GM23338 (cell line): ENCODE results near the gene PTPRA. TPM values are rescaled to one million over a fixed set of nuclear protein-coding genes. Genes with fewer than 3 reads are reported as not detected.
A peak's percentile ranks its signal among the peaks of the same experiment; 100 is the strongest.

ENCODE experiments used
- ATAC-seq: fragments of 200-7000 bp; cut with Tn5 transposase; 3 replicates; pipeline ENCODE4 v1.9.1; 2020
- DNase-seq: peaks from one replicate; pipeline ENCODE4 v3.0.0-alpha.2; 2015; ENCODE audit warnings: low spot score
- H2AFZ ChIP-seq: fragments of 200-600 bp; sonication (generic); 2 replicates; pipeline ENCODE4 v1.8.0; 2016; ENCODE audit warnings: antibody characterized with exemption, mild to moderate bottlenecking, moderate library complexity
- H3F3A ChIP-seq: fragments of 200-600 bp; sonication (generic); replicated peaks from 2 replicates; pipeline ENCODE4 v1.8.0; 2017; ENCODE audit warnings: antibody characterized with exemption, mixed run types, low read depth
- H3K27ac ChIP-seq: fragments of 200-600 bp; sonication (generic); 2 replicates; pipeline ENCODE4 v1.6.1; 2016; ENCODE audit warnings: low read depth
- H3K27me3 ChIP-seq: fragments of 200-600 bp; sonication (generic); 2 replicates; pipeline ENCODE4 v1.8.0; 2016; ENCODE audit warnings: mild to moderate bottlenecking, mixed run types, moderate library complexity; ENCODE audit not compliant: insufficient read depth
- H3K36me3 ChIP-seq: fragments of 200-600 bp; sonication (generic); 2 replicates; pipeline ENCODE4 v1.8.0; 2016; ENCODE audit warnings: mild to moderate bottlenecking; ENCODE audit not compliant: insufficient read depth
- H3K4me1 ChIP-seq: fragments of 200-600 bp; sonication (generic); 2 replicates; pipeline ENCODE4 v1.8.0; 2016; ENCODE audit warnings: mild to moderate bottlenecking, moderate library complexity; ENCODE audit not compliant: insufficient read depth
- H3K4me2 ChIP-seq: fragments of 200-600 bp; sonication (generic); 2 replicates; pipeline ENCODE4 v1.7.1; 2017; ENCODE audit warnings: mixed run types
- H3K4me3 ChIP-seq: fragments of 200-600 bp; sonication (generic); 2 replicates; pipeline ENCODE4 v1.6.1; 2016; ENCODE audit warnings: mixed run types
- H3K79me2 ChIP-seq: fragments of 200-600 bp; sonication (generic); replicated peaks from 2 replicates; pipeline ENCODE4 v1.8.0; 2017; ENCODE audit warnings: mild to moderate bottlenecking; ENCODE audit not compliant: insufficient read depth
- H3K9me2 ChIP-seq: fragments of 200-600 bp; sonication (generic); 2 replicates; pipeline ENCODE4 v1.8.0; 2017; ENCODE audit not compliant: insufficient read depth
- H4K20me1 ChIP-seq: fragments of 200-600 bp; sonication (generic); replicated peaks from 2 replicates; pipeline ENCODE4 v1.8.0; 2017; ENCODE audit warnings: mild to moderate bottlenecking; ENCODE audit not compliant: insufficient read depth
- H3K27ac Mint-ChIP-seq: 2 replicates; pipeline ENCODE4 v1.8.0; 2020; ENCODE audit warnings: inconsistent platforms, mild to moderate bottlenecking, moderate library complexity, mixed read lengths
- H3K27me3 Mint-ChIP-seq: 3 replicates; pipeline ENCODE4 v1.8.0; 2022; ENCODE audit warnings: low read depth, mild to moderate bottlenecking, moderate library complexity, mixed read lengths, inconsistent platforms; ENCODE audit not compliant: insufficient read depth, poor library complexity
- H3K36me3 Mint-ChIP-seq: 3 replicates; pipeline ENCODE4 v1.8.0; 2021; ENCODE audit warnings: low read depth, mild to moderate bottlenecking, inconsistent platforms, moderate library complexity, mixed read lengths
- H3K4me1 Mint-ChIP-seq: 3 replicates; pipeline ENCODE4 v1.8.0; 2020; ENCODE audit warnings: mild to moderate bottlenecking, inconsistent platforms, mixed read lengths
- H3K4me3 Mint-ChIP-seq: 3 replicates; pipeline ENCODE4 v1.8.0; 2021; ENCODE audit warnings: moderate library complexity, mild to moderate bottlenecking, inconsistent platforms, mixed read lengths
- H3K9me3 Mint-ChIP-seq: 3 replicates; pipeline ENCODE4 v1.8.0; 2020; ENCODE audit warnings: moderate library complexity, mild to moderate bottlenecking, inconsistent platforms, mixed read lengths
- CREB1 ChIP-seq: fragments of 250-450 bp; sonication (Bioruptor Pico); IDR thresholded peaks from 2 replicates; pipeline ENCODE4 v1.5.0; 2020; ENCODE audit warnings: low read depth, mild to moderate bottlenecking, moderate library complexity
- REST ChIP-seq: IDR thresholded peaks from one replicate; pipeline ENCODE4 v1.6.1; 2018; ENCODE audit warnings: antibody characterized with exemption; ENCODE audit not compliant: unreplicated experiment
- STAT1 ChIP-seq: IDR thresholded peaks from one replicate; pipeline ENCODE4 v1.6.1; 2016; ENCODE audit warnings: antibody characterized with exemption; ENCODE audit not compliant: unreplicated experiment
- ZNF462 ChIP-seq: fragments of 250-450 bp; sonication (Bioruptor Pico); IDR thresholded peaks from 2 replicates; pipeline ENCODE4 v1.5.0; 2020; ENCODE audit warnings: mild to moderate bottlenecking, moderate library complexity
- polyA plus RNA-seq: library from polyadenylated mRNA; unstranded; fragments of >200 nt; fragmentation: Nextera tagmentation; extraction: Ambion mirVana; gene quantifications from 2 replicates; pipeline ENCODE4 v1.2.1, GENCODE V29; 2016
- total RNA-seq: library from RNA; depleted of rRNA; stranded (reverse); fragments of >200 nt; shearing (Covaris generic); gene quantifications from 2 replicates; pipeline ENCODE4 v1.2.3, GENCODE V29; 2014

Gene PTPRA
- total and polyA plus RNA-seq, 2 experiments from 2014 or later = 37.8 to 39.3 TPM

GRCh38 chr20:3043322-3043721 lies 170.0 kb downstream of the PTPRA start, which contains the start of gene GNRH2:
TSS of gene GNRH2 (plus strand) at chr20:3043622. CDS start at chr20:3044415, 793 bp downstream.
- Mint-ChIP-seq H3K4me3 (peak within 1 kb of the TSS; percentile 44), H3K27me3 (peaks cover 16% of the 10 kb centered on the region), H3K27ac (no peak within 1 kb of the TSS), H3K4me1 (peaks cover 25% of the 10 kb centered on the region), H3K36me3 (peaks cover 47% of the 10 kb centered on the region), H3K9me3 (no peaks in the 10 kb centered on the region; the same call in 2 of the 3 replicates)
- Histone ChIP-seq H3K79me2 (peaks cover 11% of the 10 kb centered on the region), H3K4me1 (peaks cover 24% of the 10 kb centered on the region), H3K4me2 (peak within 1 kb of the TSS; percentile 44; the same call in 1 of the 2 replicates), H3F3A (0 out of 2 replicates have a peak, but pooled peaks cover under 1% of the 10 kb centered on the region), H3K27me3 (no peaks in the 10 kb centered on the region), H3K4me3 (no peak within 1 kb of the TSS; the same call in 1 of the 2 replicates), H2AFZ (no peak within 1 kb of the TSS), H4K20me1 (peaks cover 7% of the 10 kb centered on the region), H3K27ac (no peak within 1 kb of the TSS), H3K36me3 (peaks cover 10% of the 10 kb centered on the region; the same call in 1 of the 2 replicates), H3K9me2 (peaks cover 4% of the 10 kb centered on the region; the same call in 1 of the 2 replicates)
- DNase-seq (no peak), ATAC-seq (no peak)
- TF ChIP-seq STAT1 = no peak
- no peak for TF ChIP-seq ZNF462 (CRISPR knock-in tag)
- TF ChIP-seq CREB1 (CRISPR knock-in tag) = no peak
- TF ChIP-seq REST = no peak
